ENCODE measurements around the gene DNMT1.

Gene DNMT1

GRCh38 chr19:10230861-10231611 lies 36.3 kb upstream of the DNMT1 start, which contains the start of gene S1PR2:
Gene S1PR2, minus strand, starts transcription at chr19:10231331. Its CDS starts 6,426 bp downstream, at chr19:10224905.
- Histone ChIP-seq H3K27ac (ENCODE audit: insufficient read depth, low read depth, low read length, poor library complexity, severe bottlenecking) (peak within 1 kb of the TSS; percentile 30), H3K4me3 (ENCODE audit: insufficient read depth, low read depth, low read length) (peak within 1 kb of the TSS; percentile 70), H3K4me1 (ENCODE audit: control insufficient read depth, insufficient read depth, low read length) (peaks cover 9% of the 10 kb centered on the region), H3K9me3 (ENCODE audit: control insufficient read depth, low read length) (no peaks in the 10 kb centered on the region), H3K36me3 (ENCODE audit: control insufficient read depth, insufficient read depth, low read length) (no peaks in the 10 kb centered on the region), H3K27me3 (ENCODE audit: control insufficient read depth, insufficient read depth, low read length, poor library complexity, severe bottlenecking) (no peaks in the 10 kb centered on the region)
- 0% methylated on average over 72 of the region's 73 CpGs for WGBS, 2 experiments

- H3K4me1 ChIP-seq (ENCODE audit: control insufficient read depth, insufficient read depth, low read length), result peaks cover 10% of the 10 kb centered on the region
- peak overlapping the region; percentile 70 for H3K4me3 ChIP-seq (ENCODE audit: insufficient read depth, low read depth, low read length)
- peak overlapping the region; percentile 2 for H3K27ac ChIP-seq (ENCODE audit: insufficient read depth, low read depth, low read length, poor library complexity, severe bottlenecking)
- H3K27me3 ChIP-seq (ENCODE audit: control insufficient read depth, insufficient read depth, low read length, poor library complexity, severe bottlenecking), result no peaks in the 10 kb centered on the region
- H3K36me3 ChIP-seq (ENCODE audit: control insufficient read depth, insufficient read depth, low read length), result no peaks in the 10 kb centered on the region
- H3K9me3 ChIP-seq (ENCODE audit: control insufficient read depth, low read length), result no peaks in the 10 kb centered on the region
- WGBS, 2 experiments, result 1 to 2% methylated on average over 70 of the region's 70 CpGs
Observed at GRCh38 chr19:10230173-10230860, 35.6 kb upstream of the DNMT1 start.

- H3K27ac ChIP-seq (ENCODE audit: insufficient read depth, low read depth, low read length, poor library complexity, severe bottlenecking), result no peak overlapping the region
- no peak overlapping the region for H3K4me3 ChIP-seq (ENCODE audit: insufficient read depth, low read depth, low read length)
- H3K4me1 ChIP-seq (ENCODE audit: control insufficient read depth, insufficient read depth, low read length), result peaks cover 10% of the 10 kb centered on the region
- WGBS, 2 experiments, result 81 to 84% methylated on average over 2 of the region's 2 CpGs
- H3K9me3 ChIP-seq (ENCODE audit: control insufficient read depth, low read length), result no peaks in the 10 kb centered on the region
- H3K36me3 ChIP-seq (ENCODE audit: control insufficient read depth, insufficient read depth, low read length), result no peaks in the 10 kb centered on the region
- H3K27me3 ChIP-seq (ENCODE audit: control insufficient read depth, insufficient read depth, low read length, poor library complexity, severe bottlenecking), result no peaks in the 10 kb centered on the region
Observed at GRCh38 chr19:10228920-10229319, 34.2 kb upstream of the DNMT1 start.

GRCh38 chr19:10228393-10228792 lies 33.6 kb upstream of the DNMT1 start:
- Histone ChIP-seq H3K9me3 (ENCODE audit: control insufficient read depth, low read length) (no peaks in the 10 kb centered on the region), H3K4me1 (ENCODE audit: control insufficient read depth, insufficient read depth, low read length) (peaks cover 10% of the 10 kb centered on the region), H3K36me3 (ENCODE audit: control insufficient read depth, insufficient read depth, low read length) (no peaks in the 10 kb centered on the region), H3K27me3 (ENCODE audit: control insufficient read depth, insufficient read depth, low read length, poor library complexity, severe bottlenecking) (no peaks in the 10 kb centered on the region), H3K27ac (ENCODE audit: insufficient read depth, low read depth, low read length, poor library complexity, severe bottlenecking) (no peak overlapping the region), H3K4me3 (ENCODE audit: insufficient read depth, low read depth, low read length) (no peak overlapping the region)
- 94 to 97% methylated on average over 5 of the region's 5 CpGs for WGBS, 2 experiments

- Histone ChIP-seq H3K27ac (ENCODE audit: insufficient read depth, low read depth, low read length, poor library complexity, severe bottlenecking) (peak overlapping the region; percentile 68), H3K36me3 (ENCODE audit: control insufficient read depth, insufficient read depth, low read length) (no peaks in the 10 kb centered on the region), H3K27me3 (ENCODE audit: control insufficient read depth, insufficient read depth, low read length, poor library complexity, severe bottlenecking) (no peaks in the 10 kb centered on the region), H3K4me3 (ENCODE audit: insufficient read depth, low read depth, low read length) (no peak overlapping the region), H3K4me1 (ENCODE audit: control insufficient read depth, insufficient read depth, low read length) (peaks cover 10% of the 10 kb centered on the region), H3K9me3 (ENCODE audit: control insufficient read depth, low read length) (no peaks in the 10 kb centered on the region)
- 85% methylated on average over 28 of the region's 28 CpGs for WGBS, 2 experiments
Observed at GRCh38 chr19:10227026-10227971, 32.5 kb upstream of the DNMT1 start.

- H3K4me3 ChIP-seq (ENCODE audit: insufficient read depth, low read depth, low read length), result no peak overlapping the region
- WGBS, 2 experiments, result 60 to 65% methylated on average over 11 to 12 of the region's 13 CpGs
- no peaks in the 10 kb centered on the region for H3K9me3 ChIP-seq (ENCODE audit: control insufficient read depth, low read length)
- no peaks in the 10 kb centered on the region for H3K27me3 ChIP-seq (ENCODE audit: control insufficient read depth, insufficient read depth, low read length, poor library complexity, severe bottlenecking)
- H3K4me1 ChIP-seq (ENCODE audit: control insufficient read depth, insufficient read depth, low read length), result peaks cover 10% of the 10 kb centered on the region
- H3K27ac ChIP-seq (ENCODE audit: insufficient read depth, low read depth, low read length, poor library complexity, severe bottlenecking), result peak overlapping the region; percentile 68
- H3K36me3 ChIP-seq (ENCODE audit: control insufficient read depth, insufficient read depth, low read length), result no peaks in the 10 kb centered on the region
Observed at GRCh38 chr19:10226376-10227025, 31.7 kb upstream of the DNMT1 start.

- no peak overlapping the region for H3K4me3 ChIP-seq (ENCODE audit: insufficient read depth, low read depth, low read length)
- no peaks in the 10 kb centered on the region for H3K9me3 ChIP-seq (ENCODE audit: control insufficient read depth, low read length)
- no peaks in the 10 kb centered on the region for H3K36me3 ChIP-seq (ENCODE audit: control insufficient read depth, insufficient read depth, low read length)
- H3K27ac ChIP-seq (ENCODE audit: insufficient read depth, low read depth, low read length, poor library complexity, severe bottlenecking), result peak overlapping the region; percentile 63
- 89 to 93% methylated on average over 6 of the region's 6 CpGs for WGBS, 2 experiments
- peaks cover 10% of the 10 kb centered on the region for H3K4me1 ChIP-seq (ENCODE audit: control insufficient read depth, insufficient read depth, low read length)
- no peaks in the 10 kb centered on the region for H3K27me3 ChIP-seq (ENCODE audit: control insufficient read depth, insufficient read depth, low read length, poor library complexity, severe bottlenecking)
Observed at GRCh38 chr19:10226021-10226375, 31.2 kb upstream of the DNMT1 start.

- Histone ChIP-seq H3K4me3 (ENCODE audit: insufficient read depth, low read depth, low read length) (no peak overlapping the region), H3K27me3 (ENCODE audit: control insufficient read depth, insufficient read depth, low read length, poor library complexity, severe bottlenecking) (no peaks in the 10 kb centered on the region), H3K4me1 (ENCODE audit: control insufficient read depth, insufficient read depth, low read length) (peaks cover 6% of the 10 kb centered on the region), H3K9me3 (ENCODE audit: control insufficient read depth, low read length) (no peaks in the 10 kb centered on the region), H3K27ac (ENCODE audit: insufficient read depth, low read depth, low read length, poor library complexity, severe bottlenecking) (no peak overlapping the region), H3K36me3 (ENCODE audit: control insufficient read depth, insufficient read depth, low read length) (no peaks in the 10 kb centered on the region)
- 96 to 97% methylated on average over 23 of the region's 23 CpGs for WGBS, 2 experiments
Observed at GRCh38 chr19:10224337-10224736, 29.6 kb upstream of the DNMT1 start.

- WGBS, 2 experiments, result 95 to 97% methylated on average over 28 of the region's 28 CpGs
- Histone ChIP-seq H3K9me3 (ENCODE audit: control insufficient read depth, low read length) (no peaks in the 10 kb centered on the region), H3K27me3 (ENCODE audit: control insufficient read depth, insufficient read depth, low read length, poor library complexity, severe bottlenecking) (no peaks in the 10 kb centered on the region), H3K4me1 (ENCODE audit: control insufficient read depth, insufficient read depth, low read length) (peaks cover 6% of the 10 kb centered on the region), H3K36me3 (ENCODE audit: control insufficient read depth, insufficient read depth, low read length) (no peaks in the 10 kb centered on the region), H3K27ac (ENCODE audit: insufficient read depth, low read depth, low read length, poor library complexity, severe bottlenecking) (no peak overlapping the region), H3K4me3 (ENCODE audit: insufficient read depth, low read depth, low read length) (no peak overlapping the region)
Observed at GRCh38 chr19:10223488-10224213, 28.9 kb upstream of the DNMT1 start.
